Measurements from ENCODE around the gene COX5A. TPM values are rescaled to one million over a fixed set of nuclear protein-coding genes. Genes with fewer than 3 reads are reported as not detected.
A peak's percentile ranks its signal among the peaks of the same experiment; 100 is the strongest.
"Not testable (repeated sequence)": the region's sequence is repeated elsewhere in the genome, so short reads cannot be mapped to it uniquely, and the experiment has no call there.

COX5A gene
- polyA plus RNA-seq, 4 donors: 231 to 931 (median 808) TPM

GRCh38 chr15:74892931-74893330 lies 44.9 kb downstream of the COX5A start:
- 84 to 94% (median 91%) methylated on average over 2 of the region's 2 CpGs for WGBS, 3 donors
- H3K4me1 ChIP-seq (ENCODE audit: control insufficient read depth in 3 of 3, insufficient read depth in 2 of 3, low read depth in 1 of 3, low read length in 2 of 3): peaks cover 2 to 35% (median 4%) of the 10 kb centered on the region in 3 donors
- H3K27ac ChIP-seq (ENCODE audit: low read depth in 1 of 3, low read length in 2 of 3): no peak overlapping the region
- DNase-seq (no peak), FAIRE-seq (no peak)
- peaks cover 0 to 65% (median 0%) of the 10 kb centered on the region in 3 donors for H3K36me3 ChIP-seq (ENCODE audit: control insufficient read depth in 3 of 3, insufficient read depth in 2 of 3, low read depth in 1 of 3, low read length in 3 of 3)
- H3K9me3 ChIP-seq (ENCODE audit: control insufficient read depth in 2 of 2, insufficient read depth in 1 of 2, low read depth in 1 of 2, low read length in 1 of 2): no peaks in the 10 kb centered on the region
- H3K27me3 ChIP-seq (ENCODE audit: control insufficient read depth in 3 of 3, insufficient read depth in 3 of 3, low read length in 3 of 3): no peaks in the 10 kb centered on the region
- no peak overlapping the region for H3K4me3 ChIP-seq (ENCODE audit: low read depth in 1 of 3, low read length in 3 of 3)

GRCh38 chr15:74892313-74892712 lies 45.6 kb downstream of the COX5A start:
- Histone ChIP-seq H3K27me3 (ENCODE audit: control insufficient read depth in 3 of 3, insufficient read depth in 3 of 3, low read length in 3 of 3) (no peaks in the 10 kb centered on the region), H3K27ac (ENCODE audit: low read depth in 1 of 3, low read length in 2 of 3) (peak overlapping the region in 1 of 3 donors; percentile 47), H3K9me3 (ENCODE audit: control insufficient read depth in 2 of 2, insufficient read depth in 1 of 2, low read depth in 1 of 2, low read length in 1 of 2) (no peaks in the 10 kb centered on the region), H3K4me1 (ENCODE audit: control insufficient read depth in 3 of 3, insufficient read depth in 2 of 3, low read depth in 1 of 3, low read length in 2 of 3) (peaks cover 2 to 35% (median 4%) of the 10 kb centered on the region in 3 donors), H3K4me3 (ENCODE audit: low read depth in 1 of 3, low read length in 3 of 3) (no peak overlapping the region), H3K36me3 (ENCODE audit: control insufficient read depth in 3 of 3, insufficient read depth in 2 of 3, low read depth in 1 of 3, low read length in 3 of 3) (peaks cover 0 to 59% (median 0%) of the 10 kb centered on the region in 3 donors)
- DNase-seq (peak in 1 of 2 donors; percentile 76), FAIRE-seq (no peak)
- 69 to 82% (median 81%) methylated on average over 3 of the region's 3 CpGs for WGBS, 3 donors

GRCh38 chr15:74891469-74891868 lies 46.4 kb downstream of the COX5A start:
- DNase-seq (peak; percentile 63 to 97), FAIRE-seq (no peak)
- Histone ChIP-seq H3K4me3 (ENCODE audit: low read depth in 1 of 3, low read length in 3 of 3) (no peak overlapping the region), H3K27ac (ENCODE audit: low read depth in 1 of 3, low read length in 2 of 3) (peak overlapping the region; percentile 70 to 88 (median 79)), H3K9me3 (ENCODE audit: control insufficient read depth in 2 of 2, insufficient read depth in 1 of 2, low read depth in 1 of 2, low read length in 1 of 2) (no peaks in the 10 kb centered on the region), H3K36me3 (ENCODE audit: control insufficient read depth in 3 of 3, insufficient read depth in 2 of 3, low read depth in 1 of 3, low read length in 3 of 3) (peaks cover 0 to 51% (median 0%) of the 10 kb centered on the region in 3 donors), H3K27me3 (ENCODE audit: control insufficient read depth in 3 of 3, insufficient read depth in 3 of 3, low read length in 3 of 3) (no peaks in the 10 kb centered on the region), H3K4me1 (ENCODE audit: control insufficient read depth in 3 of 3, insufficient read depth in 2 of 3, low read depth in 1 of 3, low read length in 2 of 3) (peaks cover 2 to 35% (median 4%) of the 10 kb centered on the region in 3 donors)
- WGBS, 3 donors: 5 to 80% (median 40%) methylated on average over 3 of the region's 3 CpGs

GRCh38 chr15:74890665-74890960 lies 47.3 kb downstream of the COX5A start:
- Histone ChIP-seq H3K36me3 (ENCODE audit: control insufficient read depth in 3 of 3, insufficient read depth in 2 of 3, low read depth in 1 of 3, low read length in 3 of 3) (peaks cover 0 to 42% (median 0%) of the 10 kb centered on the region in 3 donors), H3K4me1 (ENCODE audit: control insufficient read depth in 3 of 3, insufficient read depth in 2 of 3, low read depth in 1 of 3, low read length in 2 of 3) (peaks cover 2 to 38% (median 4%) of the 10 kb centered on the region in 3 donors), H3K4me3 (ENCODE audit: low read depth in 1 of 3, low read length in 3 of 3) (peak overlapping the region; percentile 60 to 73 (median 72)), H3K27me3 (ENCODE audit: control insufficient read depth in 3 of 3, insufficient read depth in 3 of 3, low read length in 3 of 3) (no peaks in the 10 kb centered on the region), H3K9me3 (ENCODE audit: control insufficient read depth in 2 of 2, insufficient read depth in 1 of 2, low read depth in 1 of 2, low read length in 1 of 2) (no peaks in the 10 kb centered on the region), H3K27ac (ENCODE audit: low read depth in 1 of 3, low read length in 2 of 3) (peak overlapping the region; percentile 70 to 88 (median 86))
- peak in 1 of 2 donors; percentile 37 for DNase-seq
- no peak for FAIRE-seq
- WGBS, 3 donors: 0 to 8% (median 0%) methylated on average over 1 of the region's 1 CpG

GRCh38 chr15:74889883-74890664 lies 47.8 kb downstream of the COX5A start, which contains the start of gene MPI:
MPI (plus strand) TSS chr15:74890042; CDS start chr15:74890074, 32 bp downstream.
- WGBS, 3 donors: 2 to 3% (median 2%) methylated on average over 41 to 47 of the region's 47 CpGs
- H3K4me1 ChIP-seq (ENCODE audit: control insufficient read depth in 3 of 3, insufficient read depth in 2 of 3, low read depth in 1 of 3, low read length in 2 of 3): peaks cover 2 to 38% (median 4%) of the 10 kb centered on the region in 3 donors
- peak within 1 kb of the TSS; percentile 70 to 88 (median 86) for H3K27ac ChIP-seq (ENCODE audit: low read depth in 1 of 3, low read length in 2 of 3)
- FAIRE-seq (no peak), DNase-seq (peak; percentile 87 to 94)
- peak within 1 kb of the TSS; percentile 60 to 73 (median 72) for H3K4me3 ChIP-seq (ENCODE audit: low read depth in 1 of 3, low read length in 3 of 3)
- H3K9me3 ChIP-seq (ENCODE audit: control insufficient read depth in 2 of 2, insufficient read depth in 1 of 2, low read depth in 1 of 2, low read length in 1 of 2): no peaks in the 10 kb centered on the region
- no peaks in the 10 kb centered on the region for H3K27me3 ChIP-seq (ENCODE audit: control insufficient read depth in 3 of 3, insufficient read depth in 3 of 3, low read length in 3 of 3)
- peaks cover 0 to 37% (median 0%) of the 10 kb centered on the region in 3 donors for H3K36me3 ChIP-seq (ENCODE audit: control insufficient read depth in 3 of 3, insufficient read depth in 2 of 3, low read depth in 1 of 3, low read length in 3 of 3)

- H3K4me1 ChIP-seq (ENCODE audit: control insufficient read depth in 3 of 3, insufficient read depth in 2 of 3, low read depth in 1 of 3, low read length in 2 of 3): peaks cover 2 to 38% (median 4%) of the 10 kb centered on the region in 3 donors
- H3K4me3 ChIP-seq (ENCODE audit: low read depth in 1 of 3, low read length in 3 of 3): peak overlapping the region in 2 of 3 donors; percentile 60 to 72
- no peaks in the 10 kb centered on the region for H3K9me3 ChIP-seq (ENCODE audit: control insufficient read depth in 2 of 2, insufficient read depth in 1 of 2, low read depth in 1 of 2, low read length in 1 of 2)
- DNase-seq (peak in 1 of 2 donors; percentile 49), FAIRE-seq (no peak)
- no peaks in the 10 kb centered on the region for H3K27me3 ChIP-seq (ENCODE audit: control insufficient read depth in 3 of 3, insufficient read depth in 3 of 3, low read length in 3 of 3)
- H3K36me3 ChIP-seq (ENCODE audit: control insufficient read depth in 3 of 3, insufficient read depth in 2 of 3, low read depth in 1 of 3, low read length in 3 of 3): peaks cover 0 to 33% (median 0%) of the 10 kb centered on the region in 3 donors
- H3K27ac ChIP-seq (ENCODE audit: low read depth in 1 of 3, low read length in 2 of 3): peak overlapping the region; percentile 23 to 86 (median 36)
- 28 to 45% (median 39%) methylated on average over 8 of the region's 8 CpGs for WGBS, 3 donors
Observed at GRCh38 chr15:74889390-74889882, 48.4 kb downstream of the COX5A start.

GRCh38 chr15:74888716-74889115 lies 49.2 kb downstream of the COX5A start:
- peaks cover 2 to 38% (median 4%) of the 10 kb centered on the region in 3 donors for H3K4me1 ChIP-seq (ENCODE audit: control insufficient read depth in 3 of 3, insufficient read depth in 2 of 3, low read depth in 1 of 3, low read length in 2 of 3)
- peaks cover 0 to 27% (median 0%) of the 10 kb centered on the region in 3 donors for H3K36me3 ChIP-seq (ENCODE audit: control insufficient read depth in 3 of 3, insufficient read depth in 2 of 3, low read depth in 1 of 3, low read length in 3 of 3)
- DNase-seq (no peak), FAIRE-seq (no peak)
- no peaks in the 10 kb centered on the region for H3K27me3 ChIP-seq (ENCODE audit: control insufficient read depth in 3 of 3, insufficient read depth in 3 of 3, low read length in 3 of 3)
- H3K9me3 ChIP-seq (ENCODE audit: control insufficient read depth in 2 of 2, insufficient read depth in 1 of 2, low read depth in 1 of 2, low read length in 1 of 2): no peaks in the 10 kb centered on the region
- 92 to 96% (median 95%) methylated on average over 4 of the region's 4 CpGs for WGBS, 3 donors
- H3K27ac ChIP-seq (ENCODE audit: low read depth in 1 of 3, low read length in 2 of 3): peak overlapping the region in 1 of 3 donors; percentile 86
- H3K4me3 ChIP-seq (ENCODE audit: low read depth in 1 of 3, low read length in 3 of 3): no peak overlapping the region

DNA sequence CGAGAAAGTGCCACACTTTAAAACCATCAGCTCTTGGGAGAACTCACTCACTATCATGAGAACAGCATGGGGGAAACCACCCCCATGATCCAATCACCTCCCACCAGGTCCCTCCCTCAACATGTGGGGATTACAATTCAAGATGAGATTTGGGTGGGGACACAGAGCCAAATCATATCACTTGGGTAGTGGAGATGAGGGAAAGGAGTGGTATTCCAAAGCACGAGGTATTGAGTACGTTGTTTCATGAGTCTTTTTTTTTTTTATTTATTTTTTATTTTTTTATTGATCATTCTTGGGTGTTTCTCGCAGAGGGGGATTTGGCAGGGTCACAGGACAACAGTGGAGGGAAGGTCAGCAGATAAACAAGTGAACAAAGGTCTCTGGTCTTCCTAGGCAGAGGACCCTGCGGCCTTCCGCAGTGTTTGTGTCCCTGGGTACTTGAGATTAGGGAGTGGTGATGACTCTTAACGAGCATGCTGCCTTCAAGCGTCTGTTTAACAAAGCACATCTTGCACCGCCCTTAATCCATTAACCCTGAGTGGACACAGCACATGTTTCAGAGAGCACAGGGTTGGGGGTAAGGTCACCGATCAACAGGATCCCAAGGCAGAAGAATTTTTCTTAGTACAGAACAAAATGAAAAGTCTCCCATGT lies 50.2 kb downstream of the COX5A start:
- not testable (repeated sequence) for H3K9me3 ChIP-seq (ENCODE audit: control insufficient read depth in 2 of 2, insufficient read depth in 1 of 2, low read depth in 1 of 2, low read length in 1 of 2); H3K27me3 ChIP-seq (ENCODE audit: control insufficient read depth in 3 of 3, insufficient read depth in 3 of 3, low read length in 3 of 3); H3K4me3 ChIP-seq (ENCODE audit: low read depth in 1 of 3, low read length in 3 of 3); H3K27ac ChIP-seq (ENCODE audit: low read depth in 1 of 3, low read length in 2 of 3); FAIRE-seq; DNase-seq
- WGBS, 3 donors: 75 to 96% (median 84%) methylated on average over 5 to 10 of the region's 10 CpGs
- peaks cover 2 to 38% (median 3%) of the 10 kb centered on the region in 3 donors for H3K4me1 ChIP-seq (ENCODE audit: control insufficient read depth in 3 of 3, insufficient read depth in 2 of 3, low read depth in 1 of 3, low read length in 2 of 3)
- peaks cover 0 to 17% (median 0%) of the 10 kb centered on the region in 3 donors for H3K36me3 ChIP-seq (ENCODE audit: control insufficient read depth in 3 of 3, insufficient read depth in 2 of 3, low read depth in 1 of 3, low read length in 3 of 3)

All from small intestine (tissue), 7 donors.